PFSK-1 (cell line): ENCODE measurements around the gene SSTR3.

Source experiments
- FOXP2 ChIP-seq: optimal IDR thresholded peaks from 2 replicates; pipeline ENCODE3; 2011; ENCODE audit warnings: borderline replicate concordance, control low read depth, inconsistent platforms; ENCODE audit not compliant: insufficient read depth; ENCODE audit errors: extremely low read length, extremely low read depth
- POLR2AphosphoS5 ChIP-seq: IDR thresholded peaks from 2 replicates; pipeline ENCODE4 v1.6.1; 2012; ENCODE audit warnings: low read depth, mild to moderate bottlenecking, control low read depth, low read length, moderate library complexity
- REST ChIP-seq, 2 experiments: IDR thresholded peaks; 2 replicates each; pipeline versions ENCODE4 v1.6.1 to v1.8.0; 2011 to 2012; ENCODE audit warnings: low read depth in 2 of 2, low read length in 2 of 2, control low read depth in 1 of 2, inconsistent platforms in 1 of 2, mild to moderate bottlenecking in 1 of 2, moderate library complexity in 1 of 2; ENCODE audit not compliant: insufficient read depth in 1 of 2
- SIN3A ChIP-seq: IDR thresholded peaks from 2 replicates; pipeline ENCODE4 v1.6.1; 2012; ENCODE audit warnings: mild to moderate bottlenecking, low read length, moderate library complexity, borderline replicate concordance; ENCODE audit not compliant: insufficient read depth
- TAF1 ChIP-seq: IDR thresholded peaks from 2 replicates; pipeline ENCODE4 v1.6.1; 2012; ENCODE audit warnings: low read length, control low read depth, borderline replicate concordance; ENCODE audit not compliant: insufficient read depth

The SSTR3 gene

DNA sequence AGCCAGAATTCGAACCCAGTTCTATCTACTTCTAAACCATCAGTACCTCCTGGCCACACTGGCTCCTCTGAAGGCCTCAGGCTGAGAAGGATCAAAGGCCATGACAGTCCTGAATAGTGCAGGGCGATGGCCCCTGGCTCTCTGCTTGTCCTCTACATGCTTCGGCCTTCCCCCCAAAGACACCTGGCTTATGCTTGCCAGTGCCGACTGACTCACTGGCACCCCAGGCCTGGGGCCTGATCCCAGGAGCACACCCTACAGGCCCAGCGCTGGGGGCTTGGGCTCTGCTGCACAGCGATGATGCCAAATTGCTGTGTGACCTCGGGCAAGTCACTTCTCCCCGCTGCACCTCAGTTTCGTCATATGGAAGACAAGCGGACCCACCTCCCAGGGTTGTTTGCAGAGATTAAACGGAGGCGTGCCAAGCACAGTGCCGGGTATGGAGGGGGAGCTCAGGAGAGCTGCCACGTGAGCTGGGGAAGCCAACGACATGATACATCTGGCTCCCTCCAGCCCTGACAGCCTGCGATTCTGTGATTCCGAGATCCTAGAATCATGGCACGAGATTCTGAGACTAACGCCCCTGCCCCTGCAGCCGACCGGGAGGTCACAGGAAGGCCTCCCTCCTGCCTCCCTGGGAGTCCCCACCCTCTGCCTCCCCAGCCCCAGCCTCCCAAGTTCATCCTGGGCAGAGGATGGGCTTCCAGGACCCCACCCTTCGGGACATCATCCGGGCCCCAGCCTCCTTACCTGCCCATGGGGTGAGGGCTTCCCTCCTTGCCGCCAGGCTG is 1.0 kb downstream of the SSTR3 start:
- TF ChIP-seq SIN3A (no peak), POLR2AphosphoS5 (no peak), REST (IDR thresholded peaks at IDR 0.05; ENCODE audit: insufficient read depth in 1 of 2, low read depth in 2 of 2, low read length in 2 of 2) (no peak), FOXP2 (no peak), TAF1 (no peak)

DNA sequence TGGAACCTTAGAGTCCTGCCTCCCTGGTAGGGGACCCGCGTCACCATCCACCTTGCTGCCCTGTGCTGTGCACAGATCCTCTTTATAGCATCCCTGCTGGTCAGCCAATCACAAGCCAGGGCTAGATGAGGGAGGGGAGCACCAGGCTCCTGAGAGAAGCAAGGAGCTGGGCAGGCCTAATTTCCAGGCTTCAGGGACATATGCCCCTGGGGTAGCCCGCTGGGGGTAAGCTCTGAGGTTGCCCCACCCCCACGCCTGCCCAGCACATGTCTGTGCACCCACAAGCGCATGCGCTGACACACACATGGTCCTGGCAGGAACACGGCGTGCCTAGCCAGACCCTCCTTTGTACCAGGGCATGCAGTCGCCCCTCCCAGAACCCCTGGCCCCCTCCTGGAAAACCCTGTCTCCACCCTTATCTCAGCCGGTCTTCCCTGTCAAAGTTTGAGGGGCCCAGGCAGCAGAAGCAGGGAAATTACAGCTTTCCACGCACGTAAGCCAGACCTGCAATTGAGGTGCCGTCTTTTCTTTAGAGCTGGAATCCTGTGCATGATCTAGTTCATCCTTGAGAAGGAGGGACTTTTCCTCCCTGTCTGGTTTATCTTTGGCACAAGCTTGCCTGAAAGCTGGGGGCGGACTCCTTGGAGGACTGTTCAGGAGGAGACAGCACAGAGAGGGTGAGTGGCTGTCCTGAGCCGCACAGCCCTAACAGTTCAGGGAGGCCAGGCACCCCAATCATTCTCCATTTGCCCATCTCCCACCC is 2.1 kb downstream of the SSTR3 start:
- TF ChIP-seq POLR2AphosphoS5 (no peak), SIN3A (no peak), TAF1 (no peak), REST (IDR thresholded peaks at IDR 0.05; ENCODE audit: insufficient read depth in 1 of 2, low read depth in 2 of 2, low read length in 2 of 2) (no peak), FOXP2 (no peak)

GRCh38 chr22:37209140-37209845 is 3.0 kb downstream of the SSTR3 start:
- TF ChIP-seq FOXP2 (no peak), SIN3A (no peak), TAF1 (no peak), REST (IDR thresholded peaks at IDR 0.05; ENCODE audit: insufficient read depth in 1 of 2, low read depth in 2 of 2, low read length in 2 of 2) (no peak), POLR2AphosphoS5 (no peak)

DNA sequence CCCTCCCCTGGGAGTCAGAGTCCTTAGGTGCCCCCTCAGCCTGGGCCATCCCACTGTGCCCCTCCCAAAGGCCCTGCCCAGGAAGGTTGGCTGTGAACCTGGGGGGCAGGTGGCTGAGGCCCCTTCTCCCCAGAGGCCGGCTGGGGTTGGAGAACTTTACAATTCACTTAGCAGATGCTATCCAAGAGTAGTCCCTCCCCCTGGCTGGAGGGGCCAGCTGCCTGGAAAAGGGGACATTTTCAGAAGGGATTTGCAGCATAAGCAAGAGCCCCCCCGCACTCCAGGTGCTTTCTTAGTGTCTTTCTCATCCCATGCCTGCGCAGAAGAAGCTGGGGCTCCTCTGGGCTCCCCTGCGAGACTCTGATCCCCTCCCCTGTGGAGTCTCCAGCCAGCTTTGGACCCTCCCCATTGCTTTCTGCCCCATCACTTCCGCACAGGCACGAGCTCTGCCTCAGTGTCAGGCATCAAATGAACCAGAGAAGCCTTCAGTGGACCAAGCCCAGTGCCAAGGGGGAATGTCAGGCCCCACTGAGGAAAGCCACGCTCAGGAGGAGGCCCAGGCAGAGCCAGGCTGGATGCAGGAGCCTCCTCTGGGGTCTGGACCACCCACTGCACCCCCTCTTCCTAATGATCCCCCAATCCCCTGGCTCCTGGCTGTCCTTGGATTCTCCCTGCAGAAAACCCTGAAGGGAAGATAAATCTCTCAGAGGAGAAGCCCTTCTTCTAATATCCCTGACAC is 3.7 kb downstream of the SSTR3 start:
- no peak for TF ChIP-seq FOXP2
- TF ChIP-seq TAF1, result no peak
- no peak for TF ChIP-seq REST (IDR thresholded peaks at IDR 0.05; ENCODE audit: insufficient read depth in 1 of 2, low read depth in 2 of 2, low read length in 2 of 2)
- TF ChIP-seq SIN3A, result no peak
- no peak for TF ChIP-seq POLR2AphosphoS5
